GM21723 (cell line): ENCODE measurements around the gene IZUMO4.
A peak's percentile ranks its signal among the peaks of the same experiment; 100 is the strongest.

Experiments used
- ATAC-seq: cut with Tn5 transposase; IDR thresholded peaks from one replicate; pipeline ENCODE4 v1.9.1; 2021; ENCODE audit warnings: mild to moderate bottlenecking, moderate library complexity; ENCODE audit not compliant: unreplicated experiment

Gene IZUMO4

DNA sequence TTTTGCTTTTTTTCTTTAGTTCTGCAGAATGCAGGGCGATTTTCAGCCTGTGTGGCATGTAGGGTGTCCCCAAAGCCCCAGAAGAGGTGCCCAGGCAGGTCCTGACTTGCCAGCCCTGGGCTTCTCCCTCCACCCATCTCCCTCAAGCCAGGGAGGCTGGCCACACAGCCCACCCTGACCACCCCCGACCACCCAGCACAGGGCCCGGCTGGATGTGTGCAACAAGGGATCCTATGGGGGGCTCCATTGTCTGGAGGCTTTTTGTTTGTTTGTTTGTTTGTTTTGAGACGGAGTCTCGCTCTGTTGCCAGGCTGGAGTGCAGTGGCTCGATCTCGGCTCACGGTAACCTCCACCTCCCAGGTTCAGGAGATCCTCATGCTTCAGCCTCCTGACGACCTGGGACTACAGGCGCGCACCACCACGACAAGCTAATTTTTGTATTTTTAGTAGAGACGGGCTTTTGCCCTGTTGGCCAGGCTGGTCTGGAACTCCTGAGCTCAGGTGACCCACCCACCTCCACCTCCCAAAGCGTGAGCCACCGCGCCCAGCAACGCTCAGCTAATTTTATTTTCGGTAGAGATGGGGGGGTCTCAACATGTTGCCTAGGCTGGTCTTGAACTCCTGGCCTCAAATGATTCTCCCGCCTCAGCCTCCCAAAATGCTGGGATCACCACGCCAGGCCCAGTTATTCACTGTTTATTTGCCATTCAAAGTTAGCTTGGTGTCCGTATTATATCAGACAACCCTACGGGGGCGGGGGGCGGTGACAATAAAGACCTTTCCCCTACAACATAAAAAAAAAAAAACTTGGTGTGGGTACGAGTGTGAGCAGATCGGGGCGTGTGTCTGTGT, 37.9 kb upstream of the IZUMO4 start:
- no peak for ATAC-seq

DNA sequence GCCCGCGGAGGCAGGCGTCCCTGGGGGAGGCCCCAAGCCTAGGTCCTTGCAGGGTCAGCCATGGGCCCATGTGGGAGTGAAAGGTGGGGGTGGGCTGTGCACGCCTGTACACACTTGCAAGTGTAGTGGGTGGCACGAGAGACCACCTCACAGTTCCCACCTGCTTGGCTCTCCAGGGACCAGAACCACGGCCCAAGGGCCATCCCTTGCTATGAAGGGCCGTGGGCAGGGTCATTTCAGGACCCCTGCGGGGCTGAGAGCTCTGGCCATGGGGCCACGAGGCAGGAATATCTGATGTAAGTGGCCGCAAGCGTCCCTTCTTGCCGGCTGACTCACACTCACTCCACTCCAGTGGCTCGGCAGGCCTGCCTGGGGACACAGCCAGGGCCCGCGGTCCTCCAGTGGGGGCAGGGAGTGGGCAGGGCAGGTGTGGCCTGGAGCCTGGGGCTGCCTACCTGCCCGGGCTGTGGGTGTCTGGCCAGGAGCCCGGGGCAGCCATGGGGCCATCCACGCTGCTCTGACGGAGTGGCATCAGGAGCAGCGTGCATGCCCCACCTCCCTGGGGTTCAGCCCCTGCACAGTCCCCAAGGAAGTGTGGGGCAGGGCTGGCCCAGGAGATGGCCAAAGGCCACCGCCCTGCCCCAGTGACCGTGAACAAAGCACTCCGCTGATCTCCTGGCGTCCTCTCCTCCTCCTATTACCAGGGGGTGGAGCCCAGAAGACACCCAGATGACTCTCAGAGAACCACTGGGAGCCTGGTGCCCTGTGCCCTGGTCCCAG, 37.1 kb upstream of the IZUMO4 start:
- no peak for ATAC-seq

DNA sequence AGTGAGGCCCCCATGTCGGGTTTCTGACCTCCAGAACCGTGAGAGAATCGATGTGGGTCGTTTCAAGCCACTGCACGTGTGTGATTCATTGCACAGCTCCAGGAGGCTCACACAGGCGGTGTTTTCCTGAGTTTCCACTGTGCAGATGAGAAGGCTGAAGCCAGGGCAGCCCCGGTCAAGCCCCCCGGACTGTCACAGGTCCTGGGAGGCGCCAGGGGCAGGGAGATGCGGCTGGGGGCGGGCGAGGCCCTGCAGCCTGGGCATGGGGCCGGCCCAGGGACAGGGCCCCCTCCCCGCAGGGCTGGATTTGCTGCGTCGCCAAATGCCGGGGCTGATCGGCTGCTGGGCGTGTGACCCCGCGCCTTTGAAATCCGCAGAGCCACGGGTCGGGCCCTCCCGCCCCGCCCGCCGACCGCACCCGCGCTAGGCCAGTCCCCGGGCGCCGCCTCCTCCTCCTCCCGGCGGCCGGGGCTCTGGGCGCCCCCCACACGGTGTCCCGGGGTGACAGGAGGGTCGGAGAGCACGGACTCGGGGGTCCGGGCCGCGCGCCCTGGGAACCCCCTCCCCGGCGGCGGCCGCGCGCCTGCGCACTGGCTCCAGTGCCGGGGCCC, 35.7 kb upstream of the IZUMO4 start:
- peak; percentile 17 for ATAC-seq

GRCh38 chr19:2061495-2062388, 35.0 kb upstream of the IZUMO4 start:
- peak; percentile 75 for ATAC-seq

DNA sequence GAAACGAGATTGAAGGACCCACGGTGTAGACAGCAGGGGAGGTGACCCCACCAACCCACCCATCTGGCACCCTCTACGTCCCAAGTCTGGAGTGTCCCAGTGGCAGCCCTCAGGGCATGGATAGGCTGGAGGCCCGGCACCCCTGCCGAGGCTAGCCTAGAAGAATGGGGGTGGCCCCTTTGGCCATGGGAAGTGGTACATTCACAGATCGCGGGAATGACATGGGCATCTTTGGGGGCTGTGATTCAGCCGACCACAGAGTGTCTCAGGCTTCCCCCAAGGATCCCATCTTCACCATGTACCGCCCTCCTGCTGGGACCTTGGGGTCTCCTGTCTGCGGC, 34.4 kb upstream of the IZUMO4 start:
- ATAC-seq, result no peak

DNA sequence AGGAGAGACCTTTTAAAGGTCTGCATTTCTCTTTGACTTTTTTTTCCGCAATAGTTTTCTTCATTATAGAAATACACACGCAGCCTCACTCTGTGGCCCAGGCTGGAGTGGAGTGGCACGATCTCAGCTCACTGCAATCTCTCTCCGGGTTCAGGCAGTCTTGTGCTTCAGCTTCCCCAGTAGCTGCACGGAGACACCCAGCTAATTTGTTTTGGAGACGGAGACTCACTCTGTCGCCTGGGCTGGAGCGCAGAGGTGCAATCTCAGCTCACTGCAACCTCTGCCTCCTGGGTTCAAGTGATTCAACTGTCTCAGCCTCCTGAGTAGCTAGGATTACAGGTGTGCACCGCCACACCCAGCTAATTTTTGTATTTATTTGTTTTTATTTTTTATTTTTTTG, 33.9 kb upstream of the IZUMO4 start:
- ATAC-seq, result no peak

DNA sequence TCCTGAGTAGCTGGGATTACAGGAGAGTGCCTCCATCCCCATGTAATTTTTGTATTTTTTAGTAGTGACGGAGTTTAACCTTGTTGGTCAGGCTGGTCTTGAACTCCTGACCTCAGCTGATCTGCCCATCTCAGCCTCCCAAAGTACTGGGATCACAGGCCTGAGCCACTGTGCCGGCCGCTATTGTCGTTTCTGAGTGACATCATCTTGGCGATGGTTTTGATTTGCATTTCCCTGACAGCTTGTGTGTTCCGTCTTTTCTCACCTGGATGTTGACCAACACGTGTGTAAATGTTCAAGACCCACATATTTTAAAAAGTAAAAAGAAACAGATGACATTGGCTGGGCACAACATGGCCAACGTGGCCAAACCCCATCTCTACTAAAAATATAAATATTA, 32.9 kb upstream of the IZUMO4 start:
- ATAC-seq, result no peak

DNA sequence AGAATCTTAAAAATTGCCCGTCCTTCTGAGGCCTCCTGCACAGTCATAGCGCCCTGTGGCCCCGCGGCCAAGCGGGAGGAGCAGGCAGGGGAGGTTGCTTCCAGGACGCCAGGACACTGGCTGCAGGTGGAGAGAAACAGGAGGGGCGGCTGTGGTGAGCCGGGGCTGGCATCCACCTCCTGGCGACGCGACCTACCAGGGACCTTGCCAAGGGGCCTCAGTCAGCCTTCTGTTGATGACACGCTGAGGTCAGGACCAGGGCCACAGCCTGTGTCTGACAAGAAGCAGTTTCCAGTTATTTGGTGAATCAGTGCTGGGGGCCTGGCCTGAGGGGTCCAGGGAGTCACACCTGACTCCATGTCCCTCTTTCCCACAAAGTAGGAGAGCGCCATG, 32.3 kb upstream of the IZUMO4 start:
- ATAC-seq, result no peak

DNA sequence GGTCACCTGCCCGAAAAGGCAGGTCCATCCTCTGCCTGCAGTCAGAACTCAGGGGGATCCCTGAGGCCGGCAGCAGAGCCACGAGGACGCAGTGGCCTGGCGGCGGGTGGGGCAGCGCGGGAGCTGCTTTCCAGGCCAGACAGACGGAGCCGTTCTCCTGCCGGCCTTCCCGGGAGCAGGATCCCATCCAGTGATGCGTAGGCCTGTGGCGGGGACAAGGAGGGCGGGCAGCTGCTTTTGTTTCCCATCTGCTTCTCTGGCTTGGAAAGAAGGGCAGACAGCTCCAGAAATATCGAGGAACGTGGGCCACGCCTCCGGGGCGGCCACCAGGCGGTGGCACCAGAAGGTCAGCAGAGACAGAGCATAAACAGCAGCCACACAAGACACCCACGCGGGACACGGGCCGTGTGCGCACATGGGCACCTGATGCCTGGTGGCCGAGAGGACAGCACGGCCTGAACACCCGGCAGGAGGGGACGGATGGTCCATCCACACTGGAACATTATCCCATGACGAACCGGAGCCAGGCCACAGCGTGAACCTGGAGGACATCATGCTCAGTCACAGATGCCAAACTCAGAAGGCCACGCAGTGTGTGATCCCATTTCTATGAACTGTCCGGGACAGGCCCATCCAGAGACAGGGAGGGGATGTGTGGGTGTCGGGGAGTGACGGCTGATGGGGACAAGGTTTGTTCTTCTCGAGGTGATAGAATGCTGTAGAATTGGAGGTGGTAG, 31.8 kb upstream of the IZUMO4 start:
- ATAC-seq, result no peak

GRCh38 chr19:2070436-2070827, 26.3 kb upstream of the IZUMO4 start:
- no peak for ATAC-seq

DNA sequence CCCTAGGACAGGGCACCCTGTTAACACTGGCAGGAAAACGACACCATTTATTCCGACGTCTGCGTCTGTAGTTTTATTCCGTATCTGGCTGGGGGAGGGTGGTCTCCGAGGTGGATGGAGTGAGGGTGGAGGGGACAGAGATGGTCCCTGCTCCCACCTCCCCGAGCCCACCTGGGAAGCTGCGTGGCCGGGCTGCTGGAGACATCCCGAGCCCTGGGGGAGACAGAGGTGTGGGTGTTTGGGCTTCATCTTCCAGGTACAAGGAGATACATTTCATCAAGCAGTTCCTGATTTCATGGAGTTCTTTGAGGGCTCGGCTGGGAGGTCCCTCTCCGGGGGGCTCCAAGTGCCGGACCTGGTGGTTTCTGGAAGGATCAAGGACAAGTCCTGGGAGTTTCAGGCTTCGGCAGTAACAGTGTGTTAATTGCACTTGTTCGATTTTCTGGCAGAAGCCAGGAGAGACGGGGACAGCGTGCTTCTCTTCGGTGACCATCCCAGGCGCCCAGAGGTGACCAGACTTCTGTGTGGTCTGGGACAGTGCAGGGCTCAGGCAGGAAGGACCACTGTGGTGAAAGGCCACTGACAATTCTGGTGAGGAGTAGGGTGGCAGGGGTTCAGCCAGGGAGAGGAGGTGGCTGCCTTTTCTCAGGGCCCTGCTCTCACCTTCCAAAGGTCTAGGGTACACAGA, 25.6 kb upstream of the IZUMO4 start:
- no peak for ATAC-seq

DNA sequence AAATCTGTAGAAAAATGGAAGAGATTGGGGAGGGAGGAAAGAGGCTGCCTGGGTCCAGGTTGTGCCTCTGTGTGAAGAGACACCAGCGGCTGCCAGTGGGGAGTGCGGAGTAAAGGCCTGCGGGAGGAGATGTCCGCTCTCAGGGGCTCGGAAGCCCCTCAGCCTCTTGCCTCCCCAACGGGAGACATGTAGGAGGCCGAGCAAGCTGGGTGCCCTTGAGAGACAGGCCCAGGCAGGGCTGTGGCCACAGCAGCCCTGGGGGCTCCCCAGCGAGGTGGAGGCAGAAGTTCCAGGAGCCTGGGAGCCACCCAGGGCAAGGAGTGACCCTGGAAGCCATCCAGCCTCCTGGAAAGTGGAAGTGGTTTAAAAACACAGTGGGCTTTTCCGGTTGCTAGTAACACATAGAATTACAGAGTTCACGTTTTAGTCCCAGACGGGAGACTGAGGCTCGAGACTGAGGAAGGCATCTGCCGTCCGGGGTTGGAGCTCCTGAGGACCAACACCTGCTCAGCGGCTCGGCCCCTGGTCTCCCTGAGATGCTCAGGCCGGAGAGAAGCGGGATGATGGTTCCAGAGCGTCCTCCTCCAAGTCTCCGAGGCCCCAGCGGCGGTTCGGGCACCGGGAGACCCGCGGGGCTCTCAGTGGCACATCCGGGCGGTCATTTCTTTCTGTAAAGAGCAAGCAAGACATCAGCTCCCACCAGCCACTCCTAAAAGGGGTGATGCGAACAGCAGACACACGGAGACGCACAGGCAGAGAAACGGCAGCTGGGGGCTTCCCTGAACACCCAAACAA, 23.8 kb upstream of the IZUMO4 start:
- no peak for ATAC-seq

- ATAC-seq, result no peak
Measured at GRCh38 chr19:2076526-2076944, 20.2 kb upstream of the IZUMO4 start.

GRCh38 chr19:2077398-2077797, 19.3 kb upstream of the IZUMO4 start:
- ATAC-seq, result no peak

- no peak for ATAC-seq
Measured at GRCh38 chr19:2077833-2078619, 18.7 kb upstream of the IZUMO4 start.

- ATAC-seq, result no peak
Measured at GRCh38 chr19:2079076-2079864, 17.4 kb upstream of the IZUMO4 start.

- ATAC-seq, result no peak
Measured at GRCh38 chr19:2079865-2080301, 16.8 kb upstream of the IZUMO4 start.
